GM18526 (cell line): Measurements from ENCODE around the gene ZNF536.

Source experiments
- POLR2A ChIP-seq: IDR thresholded peaks from 3 replicates; pipeline ENCODE4 v1.6.1; 2011; ENCODE audit not compliant: insufficient read length; ENCODE audit errors: extremely low read depth

Gene ZNF536

GRCh38 chr19:30371960-30372824, at the start of gene ZNF536:
TSS of gene ZNF536 (plus strand) at chr19:30372384. CDS start at chr19:30443563, 71,179 bp downstream.
- no peak for TF ChIP-seq POLR2A

DNA sequence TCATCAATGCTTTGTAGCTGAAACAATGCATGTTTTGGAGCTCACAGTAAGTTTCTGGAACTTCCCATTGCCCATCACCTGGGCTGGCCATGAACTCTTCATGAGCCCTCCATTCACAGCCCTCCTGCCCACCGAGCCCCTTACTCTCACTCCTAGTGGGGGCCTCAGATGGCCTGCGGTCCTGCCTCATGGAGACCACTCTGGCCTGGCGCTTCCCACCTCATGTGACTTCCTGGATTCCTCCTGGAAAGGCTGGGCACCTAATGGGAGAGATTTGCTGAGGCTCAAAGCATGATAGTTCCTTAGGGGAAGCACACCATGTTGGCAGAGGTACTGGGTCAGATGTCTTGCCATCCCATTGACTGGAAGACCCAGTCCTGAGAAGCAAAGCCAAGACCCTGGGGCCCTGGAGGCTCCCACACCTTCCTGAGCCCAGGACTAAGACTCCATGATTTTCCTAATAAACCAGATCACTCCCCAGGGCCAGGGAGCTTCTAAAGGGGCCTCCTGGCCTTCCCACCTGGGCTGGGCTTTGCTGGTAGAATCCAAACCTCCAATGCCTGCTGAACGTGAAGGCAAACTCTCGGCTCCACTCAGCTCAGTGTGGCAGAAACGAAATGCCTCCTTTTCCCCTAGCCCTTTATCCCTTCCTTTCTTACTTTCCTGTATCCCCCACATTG, 49.4 kb upstream of the ZNF536 start:
- TF ChIP-seq POLR2A = no peak

DNA sequence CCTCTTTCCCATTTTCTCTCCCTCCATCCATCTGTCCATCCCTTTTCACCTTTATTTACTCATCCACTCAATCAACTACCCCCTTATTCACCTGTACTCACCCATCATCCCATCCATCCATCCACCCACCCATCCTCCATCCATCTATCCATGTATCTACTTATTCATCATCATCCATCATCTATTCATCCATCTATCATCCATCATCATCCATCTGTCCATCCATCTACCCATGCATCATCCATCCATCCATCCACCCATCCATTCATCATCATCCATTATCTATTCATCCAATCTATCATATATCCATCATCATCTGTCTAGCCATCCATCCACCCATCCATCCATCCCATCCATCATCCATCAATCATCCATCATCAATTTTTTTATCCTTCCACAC, 48.3 kb upstream of the ZNF536 start:
- no peak for TF ChIP-seq POLR2A

DNA sequence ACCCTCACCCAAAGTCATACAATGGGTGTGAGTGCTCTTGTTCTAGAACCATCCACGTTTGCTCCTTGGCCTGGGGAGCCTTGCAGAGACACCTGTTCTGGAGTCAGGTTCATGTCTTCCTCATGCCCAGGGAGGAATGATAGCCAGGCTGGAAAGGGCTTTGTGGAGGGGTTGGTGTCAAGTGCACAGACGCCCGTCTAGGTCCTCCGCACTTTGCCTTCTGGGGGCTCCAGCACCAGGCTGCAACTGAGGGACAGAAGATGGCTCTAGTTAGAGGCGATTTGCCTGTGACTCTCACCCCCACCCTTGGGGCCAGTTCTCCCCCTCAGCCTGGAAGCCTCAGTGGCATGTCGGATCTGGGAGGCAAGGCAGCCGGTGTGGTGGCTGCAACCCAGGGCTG, 47.2 kb upstream of the ZNF536 start:
- TF ChIP-seq POLR2A = no peak

DNA sequence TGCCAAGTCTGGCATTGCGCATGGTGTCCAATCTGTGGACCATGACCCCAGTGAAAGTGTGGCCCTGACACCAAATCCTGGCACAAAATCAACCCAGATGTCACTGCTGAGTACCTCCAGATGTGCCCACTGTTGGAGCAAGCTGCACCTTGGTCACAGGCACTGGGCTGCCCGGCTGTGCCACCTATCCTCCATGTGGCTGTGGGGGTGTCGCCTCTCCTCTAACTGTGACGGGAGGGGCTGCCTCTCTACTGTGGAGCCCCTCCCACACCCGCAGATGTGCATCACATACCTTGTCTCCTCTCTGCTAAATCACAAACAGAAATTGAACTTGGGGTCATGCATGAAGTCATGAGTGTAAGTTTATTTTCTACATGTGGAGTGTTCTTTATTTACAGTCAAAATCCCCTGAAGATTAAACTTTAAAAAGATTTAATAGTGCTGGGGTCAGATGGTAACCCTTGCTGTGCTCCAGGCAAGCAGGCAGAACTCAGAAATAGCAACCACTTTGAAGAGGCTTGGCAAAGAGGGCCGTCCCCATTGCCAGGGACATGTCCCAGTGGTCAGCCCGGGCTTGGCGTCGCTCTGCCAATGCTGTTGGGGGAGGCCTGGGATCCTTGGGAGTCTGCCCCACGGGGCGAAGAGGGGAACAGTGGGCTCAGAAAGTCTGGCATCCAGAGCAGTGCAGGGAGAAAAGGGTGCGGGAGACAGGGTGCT, 46.4 kb upstream of the ZNF536 start:
- no peak for TF ChIP-seq POLR2A

DNA sequence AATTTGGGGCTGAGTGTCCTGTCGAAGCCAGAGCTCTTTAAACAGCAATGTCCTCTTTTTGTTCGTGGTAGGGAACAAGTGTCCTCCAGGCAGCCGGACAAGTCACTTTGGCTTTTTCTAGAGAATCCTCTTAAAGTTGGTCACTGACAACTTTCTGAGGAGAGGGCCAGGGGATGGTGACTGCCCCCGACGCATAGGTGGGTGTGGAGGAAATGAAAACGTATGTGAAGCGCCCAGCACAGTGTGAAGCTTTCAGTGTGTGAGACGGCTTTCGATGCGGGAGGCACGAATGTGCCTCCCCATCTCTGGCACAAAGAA, 45.8 kb upstream of the ZNF536 start:
- no peak for TF ChIP-seq POLR2A

- no peak for TF ChIP-seq POLR2A
Observed at GRCh38 chr19:30327331-30327730, 44.9 kb upstream of the ZNF536 start.

GRCh38 chr19:30328096-30328495, 44.1 kb upstream of the ZNF536 start:
- no peak for TF ChIP-seq POLR2A

- TF ChIP-seq POLR2A = no peak
Observed at GRCh38 chr19:30330266-30330665, 41.9 kb upstream of the ZNF536 start.

DNA sequence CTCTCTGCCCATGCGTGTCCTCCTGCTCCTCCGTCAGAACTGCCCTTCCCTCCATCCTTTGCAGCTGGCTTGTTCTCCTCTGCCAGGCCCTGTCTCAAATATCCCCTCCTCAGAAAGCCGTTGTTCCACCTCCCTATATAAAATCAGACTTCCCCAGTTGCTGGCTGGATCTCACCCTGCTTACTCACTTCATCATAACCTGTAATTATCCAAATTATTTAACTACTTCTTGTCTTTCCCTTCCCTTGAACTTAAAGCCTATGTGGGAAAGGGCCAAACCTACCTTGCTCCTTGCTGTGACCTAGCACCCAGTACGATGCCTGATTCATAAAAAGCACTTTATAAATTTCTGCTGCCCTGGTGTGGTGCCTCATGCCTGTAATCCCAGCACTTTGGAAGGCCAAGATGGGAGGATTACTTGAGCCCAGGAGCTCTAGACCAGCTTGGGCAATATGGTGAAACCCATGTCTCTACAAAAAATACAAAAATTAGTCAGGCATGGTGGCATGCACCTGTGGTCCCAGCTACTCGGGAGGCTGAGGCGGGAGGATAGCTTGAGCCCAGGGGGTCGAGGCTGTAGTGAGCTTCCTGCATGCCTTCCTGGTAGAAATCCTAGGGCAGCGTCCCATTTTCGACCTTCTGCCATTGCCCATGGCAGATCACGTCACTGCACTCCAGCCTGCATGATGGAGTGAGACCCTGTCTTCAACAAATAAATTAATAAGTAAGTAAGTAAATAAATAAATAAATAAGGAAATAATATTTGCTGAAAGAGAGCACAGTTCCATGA, 39.5 kb upstream of the ZNF536 start:
- no peak for TF ChIP-seq POLR2A

DNA sequence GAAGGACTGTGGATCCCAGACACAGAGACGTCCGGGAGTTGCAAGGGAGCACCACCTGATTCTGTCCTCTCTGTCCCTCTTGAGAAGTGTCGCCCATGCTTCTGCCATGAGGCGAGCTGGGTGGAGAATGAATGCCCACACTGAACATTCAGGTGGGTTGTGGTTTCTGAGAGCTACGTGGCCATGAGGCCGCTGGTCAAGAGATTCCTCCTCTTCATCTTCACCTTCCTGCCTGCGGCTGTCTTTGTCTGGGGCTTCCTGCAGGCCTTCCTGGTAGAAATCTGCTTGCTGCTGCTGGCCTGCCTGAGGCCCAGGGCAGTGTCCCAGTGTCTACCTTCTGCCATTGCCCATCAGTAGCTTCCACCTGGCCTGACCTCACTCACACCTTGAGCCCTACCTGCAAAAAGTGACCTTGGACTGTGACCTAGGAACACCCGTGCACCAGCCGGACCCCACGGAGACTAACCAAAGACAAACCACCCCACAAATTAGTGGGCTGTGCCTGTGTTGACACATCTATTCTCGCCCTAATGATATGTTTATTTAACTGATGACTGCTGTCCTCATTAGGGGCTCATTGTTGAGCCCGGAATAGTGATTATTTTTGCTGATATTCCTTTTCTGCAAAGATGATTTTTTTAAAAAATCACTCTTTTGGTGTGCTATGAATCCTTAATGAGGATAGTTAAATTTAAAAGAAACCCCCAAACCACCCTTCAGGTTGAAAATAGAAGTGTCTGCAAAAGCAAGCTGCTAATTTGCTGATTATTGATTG, 38.7 kb upstream of the ZNF536 start:
- no peak for TF ChIP-seq POLR2A

DNA sequence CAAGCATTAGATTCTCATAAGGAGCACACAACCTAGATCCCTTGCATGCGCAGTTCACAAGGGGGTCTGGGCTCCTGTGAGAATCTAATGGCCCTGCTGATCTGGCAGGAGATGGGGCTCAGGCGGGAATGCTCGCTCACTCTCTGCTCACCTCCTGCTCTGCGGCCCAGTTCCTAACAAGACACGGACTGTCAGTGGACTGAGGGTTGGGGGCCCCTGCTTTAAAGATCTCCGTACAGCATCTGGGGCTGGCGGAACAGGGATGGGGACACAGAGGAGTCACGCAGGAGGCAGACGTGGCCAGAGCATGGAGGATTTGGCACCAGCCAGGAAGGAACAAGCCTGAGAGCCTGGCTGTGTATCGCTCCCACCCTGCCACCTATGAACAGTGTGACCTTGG, 37.3 kb upstream of the ZNF536 start:
- TF ChIP-seq POLR2A = no peak

DNA sequence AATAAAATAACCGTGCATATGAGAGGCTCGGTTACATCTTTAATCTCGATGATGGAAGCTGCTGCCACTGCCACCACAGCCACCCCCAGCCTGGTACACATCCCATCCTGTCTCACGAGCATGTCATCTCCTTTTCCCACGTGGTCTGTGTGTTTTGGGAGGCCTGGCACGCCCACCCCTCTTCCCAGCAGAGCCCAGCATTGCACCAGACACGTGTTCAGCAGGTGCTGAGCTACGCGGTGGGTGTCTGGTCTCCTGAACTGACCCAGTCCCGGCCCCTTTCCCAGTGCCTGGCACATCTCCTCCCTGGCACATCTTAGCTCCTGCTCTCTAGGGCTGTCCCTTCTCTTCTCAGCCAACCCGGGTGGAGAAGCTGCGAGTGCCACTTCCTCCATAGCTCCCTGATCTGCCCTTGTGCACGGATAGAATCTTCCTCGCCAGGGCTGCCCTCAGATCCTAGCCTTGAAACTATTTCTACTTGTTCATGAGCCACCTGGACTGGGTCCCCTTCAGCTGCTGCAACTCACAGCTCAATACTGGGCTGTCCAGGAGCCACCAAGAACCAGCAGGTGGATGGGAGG, 36.8 kb upstream of the ZNF536 start:
- TF ChIP-seq POLR2A = no peak

DNA sequence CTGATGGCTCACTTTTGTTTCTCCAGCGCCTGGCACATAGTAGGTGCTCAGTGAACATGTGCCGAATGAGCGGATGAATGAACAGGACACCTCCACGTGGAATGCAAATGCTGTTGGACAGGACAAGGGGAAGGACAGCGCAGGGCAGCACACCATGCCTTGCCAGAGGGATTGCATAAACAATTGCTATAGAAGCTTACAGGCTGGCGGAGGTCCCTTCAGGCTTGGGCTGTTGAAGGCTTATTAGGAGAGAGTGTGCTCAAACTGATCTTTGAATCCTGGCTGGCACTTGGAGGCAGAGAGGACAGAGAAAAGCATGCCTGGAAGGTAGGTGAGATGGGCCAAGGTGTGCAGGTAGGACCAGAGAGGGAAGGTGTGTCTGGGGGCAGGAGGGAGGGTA, 35.9 kb upstream of the ZNF536 start:
- no peak for TF ChIP-seq POLR2A
